GM18867 (cell line): ENCODE data around the gene FOXRED1.
"Not testable (repeated sequence)": the region's sequence is repeated elsewhere in the genome, so short reads cannot be mapped to it uniquely, and the experiment has no call there.

Experiments used
- ATAC-seq: cut with Tn5 transposase; IDR thresholded peaks from one replicate; pipeline ENCODE4 v1.9.1; 2021; ENCODE audit warnings: mild to moderate bottlenecking, moderate library complexity; ENCODE audit not compliant: unreplicated experiment

The FOXRED1 gene

GRCh38 chr11:126268708-126269579 is at the start of gene FOXRED1, which contains the start of gene SRPRA:
Gene FOXRED1, plus strand, starts transcription at chr11:126269154. Its CDS starts 53 bp downstream, at chr11:126269207.
Gene SRPRA, minus strand, starts transcription at chr11:126268895. Its CDS starts 91 bp downstream, at chr11:126268804.
- peak; percentile 99 for ATAC-seq

GRCh38 chr11:126219547-126219946 is 49.4 kb upstream of the FOXRED1 start:
- ATAC-seq = no peak

- no peak for ATAC-seq
Measured at GRCh38 chr11:126224647-126225294, 44.2 kb upstream of the FOXRED1 start.

GRCh38 chr11:126225295-126225665 is 43.7 kb upstream of the FOXRED1 start:
- ATAC-seq = no peak

GRCh38 chr11:126226334-126227084 is 42.4 kb upstream of the FOXRED1 start:
- no peak for ATAC-seq

- ATAC-seq = no peak
Measured at GRCh38 chr11:126229858-126230540, 39.0 kb upstream of the FOXRED1 start.

- ATAC-seq = no peak
Measured at GRCh38 chr11:126231725-126232459, 37.1 kb upstream of the FOXRED1 start.

GRCh38 chr11:126232683-126233082 is 36.3 kb upstream of the FOXRED1 start:
- ATAC-seq = no peak

- no peak for ATAC-seq
Measured at GRCh38 chr11:126233391-126233790, 35.6 kb upstream of the FOXRED1 start.

- ATAC-seq = no peak
Measured at GRCh38 chr11:126246636-126247035, 22.3 kb upstream of the FOXRED1 start.

GRCh38 chr11:126253265-126253664 is 15.7 kb upstream of the FOXRED1 start:
- no peak for ATAC-seq

- ATAC-seq = no peak
Measured at GRCh38 chr11:126254819-126255218, 14.1 kb upstream of the FOXRED1 start.

- not testable (repeated sequence) for ATAC-seq
Measured at GRCh38 chr11:126255507-126255906, 13.4 kb upstream of the FOXRED1 start.

- no peak for ATAC-seq
Measured at GRCh38 chr11:126256216-126256615, 12.7 kb upstream of the FOXRED1 start.

GRCh38 chr11:126257144-126257543 is 11.8 kb upstream of the FOXRED1 start:
- ATAC-seq = no peak

GRCh38 chr11:126257764-126258163 is 11.2 kb upstream of the FOXRED1 start:
- ATAC-seq = no peak

- ATAC-seq = no peak
Measured at GRCh38 chr11:126262216-126262615, 6.7 kb upstream of the FOXRED1 start.

GRCh38 chr11:126263489-126263888 is 5.5 kb upstream of the FOXRED1 start:
- no peak for ATAC-seq

- no peak for ATAC-seq
Measured at GRCh38 chr11:126265811-126266210, 3.1 kb upstream of the FOXRED1 start.

GRCh38 chr11:126267650-126268049 is 1.3 kb upstream of the FOXRED1 start:
- ATAC-seq = no peak
